Parathyroid adenoma (tissue), 2 donors: ENCODE data around the gene PI16.

Experiments
- H2AFZ ChIP-seq: fragments of 300-600 bp; sonication (generic); one replicate; pipeline ENCODE4 v1.7.0; 2017; ENCODE audit warnings: antibody characterized with exemption, mild to moderate bottlenecking
- H3K27ac ChIP-seq: fragments of 300-600 bp; sonication (generic); one replicate; pipeline ENCODE4 v1.7.0; 2017
- H3K27me3 ChIP-seq: fragments of 300-600 bp; sonication (generic); one replicate; pipeline ENCODE4 v1.7.0; 2017; ENCODE audit warnings: low read length; ENCODE audit not compliant: control insufficient read depth, insufficient read depth
- H3K36me3 ChIP-seq: fragments of 300-600 bp; sonication (generic); one replicate; pipeline ENCODE4 v1.7.0; 2017; ENCODE audit warnings: low read length; ENCODE audit not compliant: control insufficient read depth, insufficient read depth
- H3K4me1 ChIP-seq: fragments of 300-600 bp; sonication (generic); one replicate; pipeline ENCODE4 v1.7.0; 2017; ENCODE audit warnings: control low read depth
- H3K4me2 ChIP-seq: fragments of 300-600 bp; sonication (generic); one replicate; pipeline ENCODE4 v1.7.0; 2017; ENCODE audit warnings: low read length
- H3K4me3 ChIP-seq: fragments of 300-600 bp; sonication (generic); one replicate; pipeline ENCODE4 v1.7.0; 2017; ENCODE audit warnings: low read depth, low read length
- H3K79me2 ChIP-seq: fragments of 300-600 bp; sonication (generic); one replicate; pipeline ENCODE4 v1.7.0; 2017; ENCODE audit warnings: control low read depth
- H3K9ac ChIP-seq: fragments of 300-600 bp; sonication (generic); one replicate; pipeline ENCODE4 v1.7.0; 2017; ENCODE audit warnings: mild to moderate bottlenecking
- H3K9me3 ChIP-seq: fragments of 300-600 bp; sonication (generic); one replicate; pipeline ENCODE4 v1.7.0; 2017; ENCODE audit warnings: low read length; ENCODE audit not compliant: control insufficient read depth
- TF ChIP-seq, protein P1 (sequence below): fragments of 300-600 bp; sonication (generic); IDR thresholded peaks from one replicate; pipeline ENCODE4 v1.7.0; 2017; ENCODE audit warnings: antibody characterized with exemption, mild to moderate bottlenecking
- donor health status: primary hyperparathyroidism.

The PI16 gene

GRCh38 chr6:36958775-36959554, 4.4 kb downstream of the PI16 start:
- Histone ChIP-seq H3K79me2 (no peaks in the 10 kb centered on the region), H3K27me3 (no peaks in the 10 kb centered on the region), H3K9me3 (no peaks in the 10 kb centered on the region), H2AFZ (no peak overlapping the region), H3K4me1 (peaks cover 1% of the 10 kb centered on the region), H3K36me3 (no peaks in the 10 kb centered on the region), H3K4me2 (no peak overlapping the region), H3K4me3 (no peak overlapping the region), H3K27ac (no peak overlapping the region), H3K9ac (no peak overlapping the region)
- TF ChIP-seq, protein P1, sequence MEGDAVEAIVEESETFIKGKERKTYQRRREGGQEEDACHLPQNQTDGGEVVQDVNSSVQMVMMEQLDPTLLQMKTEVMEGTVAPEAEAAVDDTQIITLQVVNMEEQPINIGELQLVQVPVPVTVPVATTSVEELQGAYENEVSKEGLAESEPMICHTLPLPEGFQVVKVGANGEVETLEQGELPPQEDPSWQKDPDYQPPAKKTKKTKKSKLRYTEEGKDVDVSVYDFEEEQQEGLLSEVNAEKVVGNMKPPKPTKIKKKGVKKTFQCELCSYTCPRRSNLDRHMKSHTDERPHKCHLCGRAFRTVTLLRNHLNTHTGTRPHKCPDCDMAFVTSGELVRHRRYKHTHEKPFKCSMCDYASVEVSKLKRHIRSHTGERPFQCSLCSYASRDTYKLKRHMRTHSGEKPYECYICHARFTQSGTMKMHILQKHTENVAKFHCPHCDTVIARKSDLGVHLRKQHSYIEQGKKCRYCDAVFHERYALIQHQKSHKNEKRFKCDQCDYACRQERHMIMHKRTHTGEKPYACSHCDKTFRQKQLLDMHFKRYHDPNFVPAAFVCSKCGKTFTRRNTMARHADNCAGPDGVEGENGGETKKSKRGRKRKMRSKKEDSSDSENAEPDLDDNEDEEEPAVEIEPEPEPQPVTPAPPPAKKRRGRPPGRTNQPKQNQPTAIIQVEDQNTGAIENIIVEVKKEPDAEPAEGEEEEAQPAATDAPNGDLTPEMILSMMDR: no peak

GRCh38 chr6:36959555-36960250, 5.2 kb downstream of the PI16 start:
- TF ChIP-seq, protein P1: no peak
- no peak overlapping the region for H3K4me2 ChIP-seq

GRCh38 chr6:36961441-36962435, 7.2 kb downstream of the PI16 start:
- TF ChIP-seq, protein P1: no peak
- Histone ChIP-seq H3K9me3 (no peaks in the 10 kb centered on the region), H3K36me3 (no peaks in the 10 kb centered on the region), H3K4me2 (no peak overlapping the region), H3K27ac (peak overlapping the region; percentile 26), H3K4me1 (peaks cover 4% of the 10 kb centered on the region), H2AFZ (no peak overlapping the region), H3K27me3 (no peaks in the 10 kb centered on the region), H3K4me3 (no peak overlapping the region), H3K79me2 (no peaks in the 10 kb centered on the region), H3K9ac (no peak overlapping the region)

More at GRCh38 chr6:36959555-36960250, 5.2 kb downstream of the PI16 start:
- H3K27ac ChIP-seq: no peak overlapping the region
- H3K9me3 ChIP-seq: no peaks in the 10 kb centered on the region
- no peaks in the 10 kb centered on the region for H3K79me2 ChIP-seq
- H3K36me3 ChIP-seq: no peaks in the 10 kb centered on the region
- H3K4me3 ChIP-seq: no peak overlapping the region
- no peak overlapping the region for H2AFZ ChIP-seq
- H3K27me3 ChIP-seq: no peaks in the 10 kb centered on the region
- peaks cover 4% of the 10 kb centered on the region for H3K4me1 ChIP-seq
- H3K9ac ChIP-seq: no peak overlapping the region

DNA sequence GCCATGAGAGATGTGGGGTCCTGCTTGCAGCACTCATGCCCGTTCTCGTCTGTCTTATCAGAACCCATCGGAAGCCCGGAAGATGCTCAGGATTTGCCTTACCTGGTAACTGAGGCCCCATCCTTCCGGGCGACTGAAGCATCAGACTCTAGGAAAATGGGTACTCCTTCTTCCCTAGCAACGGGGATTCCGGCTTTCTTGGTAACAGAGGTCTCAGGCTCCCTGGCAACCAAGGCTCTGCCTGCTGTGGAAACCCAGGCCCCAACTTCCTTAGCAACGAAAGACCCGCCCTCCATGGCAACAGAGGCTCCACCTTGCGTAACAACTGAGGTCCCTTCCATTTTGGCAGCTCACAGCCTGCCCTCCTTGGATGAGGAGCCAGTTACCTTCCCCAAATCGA, 8.3 kb downstream of the PI16 start:
- Histone ChIP-seq H3K79me2 (no peaks in the 10 kb centered on the region), H3K4me2 (no peak overlapping the region), H3K27ac (no peak overlapping the region), H3K4me1 (peaks cover 4% of the 10 kb centered on the region), H3K27me3 (no peaks in the 10 kb centered on the region), H2AFZ (peak overlapping the region; percentile 25), H3K9ac (no peak overlapping the region), H3K4me3 (no peak overlapping the region), H3K36me3 (no peaks in the 10 kb centered on the region), H3K9me3 (no peaks in the 10 kb centered on the region)
- TF ChIP-seq, protein P1: no peak
